GM18519 (cell line): Measurements from ENCODE around the gene FITM2.
"Not testable (repeated sequence)": the region's sequence is repeated elsewhere in the genome, so short reads cannot be mapped to it uniquely, and the experiment has no call there.

ENCODE experiments used
- ATAC-seq: cut with Tn5 transposase; IDR thresholded peaks from one replicate; pipeline ENCODE4 v1.9.1; 2021; ENCODE audit warnings: mild to moderate bottlenecking, moderate library complexity; ENCODE audit not compliant: unreplicated experiment, low FRiP score

The FITM2 gene, protein sequence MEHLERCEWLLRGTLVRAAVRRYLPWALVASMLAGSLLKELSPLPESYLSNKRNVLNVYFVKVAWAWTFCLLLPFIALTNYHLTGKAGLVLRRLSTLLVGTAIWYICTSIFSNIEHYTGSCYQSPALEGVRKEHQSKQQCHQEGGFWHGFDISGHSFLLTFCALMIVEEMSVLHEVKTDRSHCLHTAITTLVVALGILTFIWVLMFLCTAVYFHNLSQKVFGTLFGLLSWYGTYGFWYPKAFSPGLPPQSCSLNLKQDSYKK

DNA sequence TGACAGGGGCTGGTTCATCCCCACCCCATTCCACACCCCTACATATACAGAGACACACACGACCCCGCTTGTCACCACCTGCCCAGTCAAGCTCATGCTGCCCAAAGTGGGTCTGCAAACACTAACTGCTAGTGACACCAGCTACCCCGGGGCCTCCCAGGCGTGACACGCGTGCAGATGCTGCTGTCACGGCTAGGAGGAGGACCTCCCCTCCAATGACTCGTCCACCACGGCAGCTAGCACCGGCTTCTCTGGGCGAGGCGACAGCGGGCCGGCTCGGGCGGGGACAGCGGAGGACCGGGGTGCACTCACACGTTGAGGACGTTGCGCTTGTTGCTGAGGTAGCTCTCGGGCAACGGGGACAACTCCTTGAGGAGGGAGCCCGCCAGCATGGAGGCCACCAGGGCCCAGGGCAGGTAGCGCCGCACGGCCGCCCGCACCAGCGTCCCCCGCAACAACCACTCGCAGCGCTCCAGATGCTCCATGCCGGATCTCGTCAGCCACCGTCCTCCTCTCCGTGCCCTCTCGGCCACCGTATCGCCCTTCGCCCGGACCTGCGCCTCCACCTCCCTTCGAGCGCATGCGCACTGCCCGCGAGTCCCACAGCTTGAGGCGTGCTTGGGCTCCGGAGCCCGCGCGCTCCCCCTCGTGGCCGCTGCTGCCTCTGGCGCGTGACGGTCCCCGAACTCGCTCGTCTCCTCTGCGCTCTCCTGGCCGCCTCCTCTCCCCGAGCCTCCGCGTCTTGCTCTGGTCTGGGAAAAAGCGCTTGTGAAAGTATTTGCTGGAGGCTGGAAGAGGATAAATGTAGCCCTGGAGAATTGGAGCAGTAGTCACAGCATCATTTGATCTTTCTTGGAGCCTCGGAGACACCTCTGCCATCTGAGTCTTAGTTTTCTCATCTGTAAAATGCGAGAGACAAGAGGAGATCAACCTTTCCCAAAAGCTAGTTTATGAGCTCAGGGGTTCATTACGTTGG, at the start of gene FITM2:
Gene FITM2, minus strand, starts transcription at position 539 of the 976 bp plus-strand sequence. Its CDS starts 54 bp downstream, at position 485.
- ATAC-seq, result peak; percentile 81

DNA sequence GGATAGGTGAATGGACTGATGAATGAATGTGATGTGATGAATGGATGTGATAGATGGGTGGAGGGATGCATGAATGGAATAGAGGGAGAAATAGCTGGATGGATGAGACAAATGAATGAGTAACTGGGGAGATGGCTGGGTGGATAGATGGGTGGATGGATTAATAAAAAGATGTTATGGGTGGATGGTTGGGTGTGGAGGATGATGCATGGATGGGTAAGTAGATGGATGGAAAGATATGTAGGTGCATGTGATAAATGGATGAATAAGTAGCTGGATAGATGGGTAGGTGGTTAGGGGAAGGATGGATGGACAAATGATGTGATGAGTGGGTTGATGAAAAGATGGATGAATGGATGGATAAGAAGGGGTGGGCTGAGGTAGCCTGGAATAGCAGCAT, 49.2 kb upstream of the FITM2 start:
- ATAC-seq, result no peak

DNA sequence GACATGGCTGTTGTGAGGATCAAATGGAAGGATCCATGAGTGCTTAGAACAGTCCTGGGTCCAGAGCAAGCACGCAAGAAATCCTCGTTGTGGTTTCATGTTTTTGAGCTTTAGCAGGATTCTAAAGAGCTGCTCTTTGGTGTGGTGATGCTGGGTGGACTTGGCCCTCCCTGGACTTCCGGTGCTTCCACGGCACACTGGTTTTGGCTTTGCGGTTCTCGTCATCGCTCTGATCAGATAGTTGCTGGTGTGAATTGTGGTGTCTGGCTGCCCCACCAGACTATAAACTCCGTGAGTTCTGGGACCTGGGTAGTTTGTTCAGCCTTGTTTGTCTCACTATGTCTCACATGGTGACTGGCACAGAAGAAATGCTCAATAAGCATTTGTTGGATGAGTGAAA, 47.8 kb upstream of the FITM2 start:
- ATAC-seq, result no peak

DNA sequence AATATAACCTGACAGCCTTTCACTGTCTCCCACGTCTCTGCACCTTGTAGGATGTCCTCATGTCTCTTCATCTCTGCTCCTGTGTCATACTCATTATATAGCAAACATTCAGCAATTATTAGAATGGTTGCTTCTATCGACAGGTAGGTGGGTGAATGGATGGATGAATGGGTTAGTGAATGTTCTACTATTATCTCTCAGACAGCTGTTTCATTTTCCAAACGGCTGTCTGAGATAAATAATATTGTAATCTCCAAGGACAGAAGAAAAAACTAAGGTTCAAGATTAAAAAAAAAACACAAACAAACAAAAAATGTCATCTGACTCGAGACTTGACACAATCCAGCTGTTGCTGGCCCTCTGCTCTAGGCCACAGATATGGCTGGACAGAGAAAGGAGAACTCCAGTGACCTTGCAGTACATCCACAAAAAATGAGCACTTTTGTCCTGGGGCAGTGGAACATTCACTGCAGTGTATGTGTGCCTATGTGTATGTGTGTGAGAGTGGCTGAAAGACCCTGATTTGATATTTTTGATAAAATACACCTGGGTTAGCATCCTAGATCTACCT, 46.6 kb upstream of the FITM2 start:
- ATAC-seq, result no peak

- no peak for ATAC-seq
These were observed 46.0 kb upstream of the FITM2 start for GRCh38 chr20:44357020-44357419.

GRCh38 chr20:44356353-44356723, 45.3 kb upstream of the FITM2 start:
- no peak for ATAC-seq

GRCh38 chr20:44355498-44356352, 44.7 kb upstream of the FITM2 start, which contains the start of gene HNF4A:
HNF4A (plus strand) TSS chr20:44355699; CDS start chr20:44355805, 106 bp downstream.
- no peak for ATAC-seq

GRCh38 chr20:44354979-44355497, 44.0 kb upstream of the FITM2 start:
- no peak for ATAC-seq

GRCh38 chr20:44350567-44350966, 39.6 kb upstream of the FITM2 start:
- no peak for ATAC-seq

GRCh38 chr20:44349349-44349748, 38.3 kb upstream of the FITM2 start:
- ATAC-seq, result no peak

DNA sequence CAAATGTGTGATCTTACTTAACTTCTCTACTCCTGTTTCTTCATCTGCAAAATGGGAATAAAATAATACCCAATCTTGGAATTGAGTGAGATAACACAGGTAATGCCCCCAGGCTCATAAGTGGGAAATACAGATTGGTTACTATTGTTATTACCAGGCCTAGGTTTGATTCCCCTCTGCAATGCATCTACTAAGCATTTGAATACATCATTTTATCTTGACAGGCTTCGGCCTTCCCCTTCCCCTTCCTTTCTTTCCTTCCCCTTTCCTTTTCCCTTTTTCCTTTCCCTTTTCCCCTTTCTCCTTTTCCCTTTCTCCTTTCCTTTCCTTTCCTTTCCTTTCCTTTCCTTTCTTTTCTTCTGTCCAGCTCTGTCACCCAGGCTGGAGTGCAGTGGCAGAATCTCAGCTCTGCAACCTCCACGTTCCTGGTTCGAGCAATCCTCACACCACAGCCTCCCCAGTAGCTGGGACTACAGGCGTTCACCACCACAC, 37.2 kb upstream of the FITM2 start:
- no peak for ATAC-seq

DNA sequence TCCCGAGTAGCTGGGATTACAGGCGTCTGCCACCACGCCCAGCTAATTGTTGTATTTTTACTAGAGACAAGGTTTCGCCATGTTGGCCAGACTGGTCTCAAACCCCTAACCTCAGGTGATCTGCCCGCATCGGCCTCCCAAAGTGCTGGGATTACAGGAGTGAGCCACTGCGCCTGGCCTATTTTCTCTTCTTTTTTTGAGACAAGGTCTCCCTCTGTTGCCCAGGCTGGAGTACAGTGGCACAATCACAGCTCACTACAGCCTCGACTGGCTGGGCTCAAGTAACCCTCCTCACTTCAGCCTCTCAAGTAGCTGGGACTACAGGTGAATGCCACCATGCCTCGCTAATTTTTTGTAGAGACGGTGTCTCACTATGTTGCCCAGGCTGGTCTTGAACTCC, 34.9 kb upstream of the FITM2 start:
- not testable (repeated sequence) for ATAC-seq

DNA sequence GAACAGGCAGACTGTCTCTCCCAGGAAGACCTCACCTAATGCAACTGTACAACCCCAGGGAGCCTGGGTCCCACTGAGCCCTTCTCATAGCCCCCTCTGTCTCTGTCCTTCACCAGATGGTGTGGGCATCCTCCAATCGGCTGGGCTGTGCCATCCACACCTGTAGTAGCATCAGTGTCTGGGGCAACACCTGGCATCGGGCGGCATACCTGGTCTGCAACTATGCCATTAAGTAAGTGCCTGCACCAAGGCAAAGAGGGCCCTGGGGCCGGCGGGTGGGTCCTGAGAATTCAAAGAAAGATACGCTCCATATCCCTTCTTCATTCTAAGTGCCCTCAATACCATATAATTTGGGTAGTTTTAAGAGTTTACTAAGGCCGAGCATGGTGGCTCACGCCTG, 34.1 kb upstream of the FITM2 start:
- no peak for ATAC-seq

GRCh38 chr20:44344723-44345122, 33.7 kb upstream of the FITM2 start:
- ATAC-seq, result no peak

- no peak for ATAC-seq
These were observed 32.2 kb upstream of the FITM2 start for GRCh38 chr20:44343162-44343675.

GRCh38 chr20:44342248-44342647, 31.2 kb upstream of the FITM2 start:
- ATAC-seq, result no peak

GRCh38 chr20:44336725-44337380, 25.9 kb upstream of the FITM2 start, which contains the start of gene R3HDML:
R3HDML (plus strand) TSS chr20:44337043; CDS start chr20:44337158, 115 bp downstream.
- ATAC-seq, result no peak

- no peak for ATAC-seq
These were observed 25.1 kb upstream of the FITM2 start for GRCh38 chr20:44336086-44336485.

DNA sequence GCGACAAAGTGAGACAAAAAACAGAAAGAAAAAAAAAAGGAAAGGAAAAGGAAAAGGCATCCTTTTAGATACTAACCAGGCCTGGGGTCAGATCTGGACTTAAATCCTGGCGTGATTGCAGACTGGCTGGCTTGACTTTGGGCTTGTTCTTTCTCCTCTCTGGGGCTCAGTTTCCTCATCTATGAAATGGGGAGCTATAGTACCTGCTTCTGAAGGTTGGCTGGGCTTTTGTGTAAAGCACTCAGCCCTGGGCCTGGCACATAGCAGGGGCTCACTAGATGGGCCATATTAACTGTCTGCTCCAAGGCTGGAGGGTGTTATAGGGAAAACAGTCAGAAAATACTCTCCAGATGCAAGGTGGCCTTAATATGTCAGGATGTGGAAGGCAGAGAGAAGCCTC, 24.7 kb upstream of the FITM2 start:
- ATAC-seq, result no peak
